Colonic mucosa (tissue), 4 donors: Measurements from ENCODE around the gene SYNC. TPM values are rescaled to one million over a fixed set of nuclear protein-coding genes. Genes with fewer than 3 reads are reported as not detected.
"Not testable (repeated sequence)": the region's sequence is repeated elsewhere in the genome, so short reads cannot be mapped to it uniquely, and the experiment has no call there.

ENCODE experiments used
- DNase-seq: peaks from one replicate; pipeline ENCODE4 v3.0.0-alpha.2; 2020
- H3K27ac ChIP-seq: fragments of 200-600 bp; one replicate; pipeline ENCODE4 v1.8.0; 2021
- H3K27me3 ChIP-seq: fragments of 200-600 bp; one replicate; pipeline ENCODE4 v1.8.0; 2021
- H3K36me3 ChIP-seq: fragments of 200-600 bp; one replicate; pipeline ENCODE4 v1.8.0; 2021
- H3K4me1 ChIP-seq: fragments of 200-600 bp; one replicate; pipeline ENCODE4 v1.8.0; 2021; ENCODE audit warnings: mild to moderate bottlenecking
- H3K4me3 ChIP-seq: fragments of 200-600 bp; one replicate; pipeline ENCODE4 v1.8.0; 2021
- H3K9ac ChIP-seq, 2 donors: one replicate each; pipeline ENCODE4 v1.7.0; 2013; ENCODE audit warnings: control low read depth in 2 of 2, low read depth in 2 of 2, low read length in 2 of 2
- H3K9me3 ChIP-seq: fragments of 200-600 bp; one replicate; pipeline ENCODE4 v1.8.0; 2021
- CTCF ChIP-seq: fragments of 200-600 bp; IDR thresholded peaks from one replicate; pipeline ENCODE4 v1.8.0; 2022; ENCODE audit warnings: antibody characterized with exemption, mild to moderate bottlenecking
- intact Hi-C: fragments of 100-400 bp; cut with DNase I; formaldehyde crosslinking; loops from one replicate; pipeline ENCODE4 v1.14.1; 2022
- total RNA-seq, 2 donors: library from RNA; stranded (reverse); fragmentation: NEBNext Ultra II Directional in 1 of 2; extraction: Animal tissue kit (Norgen Biotek cat#: 25700) in 1 of 2; gene quantifications; one replicate each; pipeline ENCODE4 v1.2.1, GENCODE V29; 2021
- donor health status: healthy.
- donor health status: DM: no; HTN: no; CAD: no.
- donor health status: DM: no; HTN: no; CAD: no.

SYNC gene
- total RNA-seq, 2 donors from 2014 or later: 6.6 to 10.6 TPM

- no peaks in the 10 kb centered on the region for H3K36me3 ChIP-seq
- H3K9ac ChIP-seq: no peak overlapping the region
- no peak for TF ChIP-seq CTCF
- no peaks in the 10 kb centered on the region for H3K9me3 ChIP-seq
- peaks cover 7% of the 10 kb centered on the region for H3K4me1 ChIP-seq
- no peak overlapping the region for H3K27ac ChIP-seq
- H3K4me3 ChIP-seq: no peak overlapping the region
- H3K27me3 ChIP-seq: no peaks in the 10 kb centered on the region
- intact Hi-C loops: loop anchor here (5.0 to 10.0 kb wide), 2 partner anchors 81 to 158 kb away; no protein-coding TSS in a partner anchor
- no peak for DNase-seq
These were observed 3.9 kb upstream of the SYNC start for GRCh38 chr1:32706491-32706890.

- TF ChIP-seq CTCF: no peak
- DNase-seq: no peak
- no peak overlapping the region for H3K4me3 ChIP-seq
- no peak overlapping the region for H3K9ac ChIP-seq
- intact Hi-C loops: loop anchor here (5.0 to 10.0 kb wide), 2 partner anchors 82 to 159 kb away; no protein-coding TSS in a partner anchor
- H3K4me1 ChIP-seq: peaks cover 9% of the 10 kb centered on the region
- no peaks in the 10 kb centered on the region for H3K36me3 ChIP-seq
- H3K27ac ChIP-seq: no peak overlapping the region
- H3K9me3 ChIP-seq: no peaks in the 10 kb centered on the region
- no peaks in the 10 kb centered on the region for H3K27me3 ChIP-seq
These were observed 2.9 kb upstream of the SYNC start for GRCh38 chr1:32705516-32705915.

- DNase-seq: no peak
- Histone ChIP-seq H3K9ac (peak overlapping the region; percentile 48 to 74), H3K27me3 (no peaks in the 10 kb centered on the region), H3K27ac (peak overlapping the region; percentile 69), H3K9me3 (no peaks in the 10 kb centered on the region), H3K4me3 (no peak overlapping the region), H3K36me3 (no peaks in the 10 kb centered on the region), H3K4me1 (peaks cover 9% of the 10 kb centered on the region)
- no peak for TF ChIP-seq CTCF
- intact Hi-C loops: loop anchor here (10.0 kb wide), 1 partner anchor 161 kb away; no protein-coding TSS in a partner anchor
These were observed 1.1 kb upstream of the SYNC start for GRCh38 chr1:32703479-32704291.

GRCh38 chr1:32701951-32702598, 495 bp downstream of the SYNC start:
- H3K9me3 ChIP-seq: no peaks in the 10 kb centered on the region
- intact Hi-C loops: loop anchor here (10.0 kb wide), 1 partner anchor 163 kb away; no protein-coding TSS in a partner anchor
- peak; percentile 39 for DNase-seq
- peaks cover 9% of the 10 kb centered on the region for H3K4me1 ChIP-seq
- H3K27me3 ChIP-seq: no peaks in the 10 kb centered on the region
- no peaks in the 10 kb centered on the region for H3K36me3 ChIP-seq
- no peak for TF ChIP-seq CTCF
- peak overlapping the region; percentile 57 for H3K4me3 ChIP-seq
- H3K27ac ChIP-seq: peak overlapping the region; percentile 69
- H3K9ac ChIP-seq: peak overlapping the region; percentile 48 to 87

- Histone ChIP-seq H3K4me3 (peak overlapping the region; percentile 57), H3K36me3 (no peaks in the 10 kb centered on the region), H3K27ac (peak overlapping the region; percentile 69), H3K27me3 (no peaks in the 10 kb centered on the region), H3K4me1 (peaks cover 9% of the 10 kb centered on the region), H3K9ac (peak overlapping the region in 1 of 2 donors; percentile 87), H3K9me3 (no peaks in the 10 kb centered on the region)
- TF ChIP-seq CTCF: no peak
- intact Hi-C loops: loop anchor here (10.0 kb wide), 1 partner anchor 163 kb away; no protein-coding TSS in a partner anchor
- peak; percentile 75 for DNase-seq
These were observed 1.1 kb downstream of the SYNC start for GRCh38 chr1:32701421-32701911.

GRCh38 chr1:32696996-32697395, 5.6 kb downstream of the SYNC start:
- intact Hi-C loops, H3K36me3 ChIP-seq, DNase-seq, H3K27ac ChIP-seq, H3K27me3 ChIP-seq, H3K4me1 ChIP-seq, H3K9ac ChIP-seq, H3K4me3 ChIP-seq, H3K9me3 ChIP-seq: not testable (repeated sequence)
